GM23248 (cell line): ENCODE measurements around the gene DOC2A.

Experiments used
- EZH2 ChIP-seq: fragments of 200-600 bp; sonication (generic); IDR thresholded peaks from 2 replicates; pipeline ENCODE4 v1.6.1; 2018; ENCODE audit warnings: antibody characterized with exemption, mild to moderate bottlenecking; ENCODE audit not compliant: insufficient read depth, poor library complexity, severe bottlenecking
- EZH2phosphoT487 ChIP-seq: fragments of 200-600 bp; sonication (generic); IDR thresholded peaks from 2 replicates; pipeline ENCODE4 v1.6.1; 2018; ENCODE audit warnings: antibody characterized with exemption, moderate library complexity, mild to moderate bottlenecking, low read depth; ENCODE audit not compliant: insufficient read depth

- no peak for TF ChIP-seq EZH2
- no peak for TF ChIP-seq EZH2phosphoT487
These were observed 51.5 kb downstream of the DOC2A start for GRCh38 chr16:29959293-29959692.
